HG02973 (cell line): ENCODE measurements around the gene CACNG5.

ENCODE experiments used
- ATAC-seq: cut with Tn5 transposase; IDR thresholded peaks from one replicate; pipeline ENCODE4 v1.9.1; 2021; ENCODE audit warnings: moderate library complexity; ENCODE audit not compliant: unreplicated experiment

Gene CACNG5

GRCh38 chr17:66819466-66819865, 15.5 kb upstream of the CACNG5 start:
- ATAC-seq: no peak

GRCh38 chr17:66822009-66822408, 12.9 kb upstream of the CACNG5 start:
- no peak for ATAC-seq

- ATAC-seq: no peak
These were observed 8.1 kb upstream of the CACNG5 start for GRCh38 chr17:66826856-66827255.

- no peak for ATAC-seq
These were observed 5.5 kb upstream of the CACNG5 start for GRCh38 chr17:66829386-66829864.

- no peak for ATAC-seq
These were observed 5.0 kb upstream of the CACNG5 start for GRCh38 chr17:66829883-66830282.

GRCh38 chr17:66830451-66830850, 4.5 kb upstream of the CACNG5 start:
- ATAC-seq: no peak

- ATAC-seq: no peak
These were observed 3.3 kb upstream of the CACNG5 start for GRCh38 chr17:66831383-66832210.

- no peak for ATAC-seq
These were observed 1.7 kb upstream of the CACNG5 start for GRCh38 chr17:66833201-66833600.

- no peak for ATAC-seq
These were observed 445 bp upstream of the CACNG5 start for GRCh38 chr17:66834426-66834918.

- no peak for ATAC-seq
These were observed 559 bp downstream of the CACNG5 start for GRCh38 chr17:66835476-66835875.

GRCh38 chr17:66836063-66837005, 1.4 kb downstream of the CACNG5 start:
- ATAC-seq: no peak

- ATAC-seq: no peak
These were observed 2.3 kb downstream of the CACNG5 start for GRCh38 chr17:66837226-66837625.

- ATAC-seq: no peak
These were observed 3.2 kb downstream of the CACNG5 start for GRCh38 chr17:66837885-66838665.

- no peak for ATAC-seq
These were observed 4.7 kb downstream of the CACNG5 start for GRCh38 chr17:66839616-66840015.

- no peak for ATAC-seq
These were observed 5.1 kb downstream of the CACNG5 start for GRCh38 chr17:66840061-66840460.

GRCh38 chr17:66841328-66841727, 6.4 kb downstream of the CACNG5 start:
- ATAC-seq: no peak

- ATAC-seq: no peak
These were observed 6.8 kb downstream of the CACNG5 start for GRCh38 chr17:66841744-66842143.

- no peak for ATAC-seq
These were observed 7.6 kb downstream of the CACNG5 start for GRCh38 chr17:66842505-66842904.

GRCh38 chr17:66842959-66843358, 8.0 kb downstream of the CACNG5 start:
- no peak for ATAC-seq

- no peak for ATAC-seq
These were observed 8.7 kb downstream of the CACNG5 start for GRCh38 chr17:66843627-66844026.

GRCh38 chr17:66847704-66848103, 12.8 kb downstream of the CACNG5 start:
- no peak for ATAC-seq
